ENCODE measurements around the gene RORC. TPM values are rescaled to one million over a fixed set of nuclear protein-coding genes. Genes with fewer than 3 reads are reported as not detected.

Gene RORC
- total and polyA plus RNA-seq, 2 experiments from 2014 or later = not detected

DNA sequence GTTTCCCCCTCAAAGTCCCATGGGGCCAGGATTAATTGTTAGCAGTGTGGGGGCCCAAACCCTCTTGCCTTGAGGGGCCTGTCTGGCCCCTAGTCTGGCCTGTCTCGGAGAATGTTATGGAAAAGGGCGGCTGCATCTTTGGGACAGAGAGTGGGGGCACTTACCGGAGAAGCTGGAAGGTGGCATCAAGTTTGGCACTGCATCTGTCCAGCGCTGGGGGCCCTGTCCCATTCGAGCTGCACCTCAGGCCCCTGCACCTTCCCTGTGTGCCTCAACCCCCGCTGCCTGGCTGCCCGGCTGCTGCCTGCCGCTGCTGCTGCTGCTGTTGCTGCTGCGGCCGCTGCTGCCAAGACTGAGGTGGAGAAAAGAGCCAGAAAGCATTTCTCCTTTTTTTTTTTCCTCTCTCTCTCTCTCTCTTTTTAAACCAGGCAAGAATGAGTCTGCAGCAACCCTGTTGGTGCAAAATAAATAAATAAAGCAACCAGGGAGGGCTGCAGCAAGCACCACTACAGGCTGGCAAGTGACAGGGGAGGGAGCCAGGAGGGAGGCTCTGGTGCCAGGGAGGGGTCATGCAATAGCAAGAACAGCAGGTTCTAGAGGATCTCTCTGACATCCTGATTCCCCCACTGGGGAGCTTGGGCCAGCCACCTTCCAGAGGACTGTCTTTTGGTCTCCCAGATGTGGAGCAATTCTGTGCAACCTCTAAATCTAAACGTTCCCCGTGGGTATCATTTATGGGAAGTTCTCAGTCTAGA is 26.4 kb downstream of the RORC start, which contains the start of gene LINGO4:
LINGO4 (minus strand) TSS at position 354 of the 755 bp plus-strand sequence. CDS start 2,715 bp downstream, outside the sequence.
- H3K4me3 ChIP-seq = no peak within 1 kb of the TSS
- no peak within 1 kb of the TSS for H3K27ac ChIP-seq
- H3K9me3 ChIP-seq (ENCODE audit: low read depth) = no peaks in the 10 kb centered on the region
- H3K36me3 ChIP-seq = no peaks in the 10 kb centered on the region
- H3K27me3 ChIP-seq = peaks cover 4% of the 10 kb centered on the region
- H3K4me1 ChIP-seq (ENCODE audit: low read depth) = no peaks in the 10 kb centered on the region
- DNase-seq (ENCODE audit: low read depth in 1 of 2, low spot score in 1 of 2) = no peak
- TF ChIP-seq CTCF (IDR thresholded peaks at IDR 0.05; ENCODE audit: low read depth, low read length) = no peak

DNA sequence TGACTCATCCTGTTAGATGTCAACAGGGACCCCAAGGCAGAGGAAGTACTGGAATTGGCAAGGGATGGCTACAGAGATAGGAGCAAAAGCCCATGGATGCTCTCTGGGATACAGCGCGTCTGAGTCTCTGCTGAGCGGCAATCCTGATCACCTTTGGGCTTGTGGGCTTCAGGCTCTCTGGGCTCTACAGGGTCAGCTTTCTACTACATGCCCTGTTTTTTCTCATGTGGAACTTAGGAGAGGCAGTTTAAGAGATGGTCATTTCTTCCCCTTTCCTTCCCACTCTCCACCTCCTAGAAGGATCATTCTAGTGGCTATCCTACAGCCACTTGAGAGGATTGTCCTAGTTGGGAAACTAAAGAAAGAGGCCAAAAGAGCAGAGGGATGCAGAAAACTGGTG is 27.7 kb downstream of the RORC start:
- no peaks in the 10 kb centered on the region for H3K36me3 ChIP-seq
- H3K4me1 ChIP-seq (ENCODE audit: low read depth) = no peaks in the 10 kb centered on the region
- no peak for TF ChIP-seq CTCF (IDR thresholded peaks at IDR 0.05; ENCODE audit: low read depth, low read length)
- DNase-seq (ENCODE audit: low read depth in 1 of 2, low spot score in 1 of 2) = no peak
- no peak overlapping the region for H3K27ac ChIP-seq
- no peak overlapping the region for H3K4me3 ChIP-seq
- H3K9me3 ChIP-seq (ENCODE audit: low read depth) = no peaks in the 10 kb centered on the region
- peaks cover 4% of the 10 kb centered on the region for H3K27me3 ChIP-seq

DNA sequence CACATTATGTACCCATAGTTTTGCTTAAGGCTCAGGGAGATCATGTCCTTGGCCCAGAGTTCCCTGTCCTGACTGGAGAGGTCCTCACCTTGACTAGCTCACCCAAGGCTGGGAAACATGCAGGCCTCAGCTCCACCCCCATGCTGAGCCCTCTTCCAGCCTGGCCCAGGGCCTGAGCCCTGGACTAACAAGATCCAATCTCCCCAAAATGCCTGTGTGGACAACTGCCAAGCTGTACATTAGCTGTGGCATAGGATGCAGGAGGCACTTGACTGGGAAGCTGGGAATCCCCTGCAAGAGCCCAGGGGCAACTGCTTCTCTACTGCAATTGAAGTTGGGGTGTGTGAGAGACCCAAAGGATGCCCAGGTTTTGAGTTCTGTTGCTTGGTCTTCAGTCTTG is 28.4 kb downstream of the RORC start:
- Histone ChIP-seq H3K27me3 (peaks cover 4% of the 10 kb centered on the region), H3K36me3 (no peaks in the 10 kb centered on the region), H3K4me1 (ENCODE audit: low read depth) (no peaks in the 10 kb centered on the region), H3K27ac (no peak overlapping the region), H3K4me3 (no peak overlapping the region), H3K9me3 (ENCODE audit: low read depth) (no peaks in the 10 kb centered on the region)
- no peak for DNase-seq (ENCODE audit: low read depth in 1 of 2, low spot score in 1 of 2)
- TF ChIP-seq CTCF (IDR thresholded peaks at IDR 0.05; ENCODE audit: low read depth, low read length) = no peak

DNA sequence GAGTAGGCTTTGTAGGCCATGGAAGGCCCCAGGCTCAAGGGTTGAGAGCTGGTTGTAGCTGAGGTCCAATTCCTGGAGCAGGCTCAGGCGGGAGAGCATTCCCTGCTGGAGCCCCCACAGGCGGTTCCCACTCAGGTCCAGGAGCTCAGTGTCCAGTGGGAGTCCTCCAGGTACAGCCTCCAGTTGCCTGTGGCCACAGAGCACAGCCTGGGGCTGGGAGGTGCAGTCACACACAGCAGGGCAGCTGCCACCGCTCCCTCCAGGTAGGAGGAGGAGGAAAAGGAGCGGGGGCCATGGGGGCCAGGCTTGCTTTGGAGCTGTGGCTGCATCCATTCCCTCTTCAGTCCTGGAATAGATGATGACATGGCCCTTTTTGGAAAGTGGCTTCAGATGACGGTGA is 29.2 kb downstream of the RORC start:
- no peak for DNase-seq (ENCODE audit: low read depth in 1 of 2, low spot score in 1 of 2)
- no peak for TF ChIP-seq CTCF (IDR thresholded peaks at IDR 0.05; ENCODE audit: low read depth, low read length)
- peaks cover 4% of the 10 kb centered on the region for H3K27me3 ChIP-seq

DNA sequence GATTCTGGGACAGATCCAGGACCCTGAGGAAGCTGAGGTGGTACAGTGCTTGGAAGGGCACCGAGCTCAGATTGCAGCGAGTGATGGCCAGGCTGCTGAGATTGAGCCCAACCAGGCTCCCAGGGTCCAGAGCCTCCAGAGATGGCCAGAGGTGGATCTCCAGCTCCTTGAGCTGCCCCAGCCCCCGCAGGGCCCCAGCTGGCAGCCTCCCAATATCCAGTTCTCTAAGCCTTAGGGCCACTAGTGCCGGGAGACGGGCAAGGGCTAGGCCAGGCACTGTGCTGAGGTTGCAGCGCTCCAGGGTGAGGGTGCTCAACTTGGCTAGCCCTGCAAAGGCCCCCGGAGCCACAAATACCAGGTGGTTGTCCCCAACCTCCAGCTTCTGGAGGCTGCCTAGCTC is 29.8 kb downstream of the RORC start:
- no peak for DNase-seq (ENCODE audit: low read depth in 1 of 2, low spot score in 1 of 2)

More for the DNA sequence above, 29.2 kb downstream of the RORC start:
- no peak overlapping the region for H3K27ac ChIP-seq
- H3K4me3 ChIP-seq = no peak overlapping the region
- H3K36me3 ChIP-seq = no peaks in the 10 kb centered on the region
- H3K4me1 ChIP-seq (ENCODE audit: low read depth) = no peaks in the 10 kb centered on the region
- no peaks in the 10 kb centered on the region for H3K9me3 ChIP-seq (ENCODE audit: low read depth)

More for the DNA sequence above, 29.8 kb downstream of the RORC start:
- no peak for TF ChIP-seq CTCF (IDR thresholded peaks at IDR 0.05; ENCODE audit: low read depth, low read length)
- Histone ChIP-seq H3K27ac (no peak overlapping the region), H3K4me3 (no peak overlapping the region), H3K36me3 (no peaks in the 10 kb centered on the region), H3K4me1 (ENCODE audit: low read depth) (no peaks in the 10 kb centered on the region), H3K27me3 (peaks cover 4% of the 10 kb centered on the region), H3K9me3 (ENCODE audit: low read depth) (no peaks in the 10 kb centered on the region)
